Measurements from ENCODE around the gene NMNAT2.
"Not testable (repeated sequence)": the region's sequence is repeated elsewhere in the genome, so short reads cannot be mapped to it uniquely, and the experiment has no call there.

Gene NMNAT2

GRCh38 chr1:183289051-183289496 lies 129.1 kb downstream of the NMNAT2 start:
- DNase-seq (ENCODE audit: low read depth in 3 of 3, low spot score in 1 of 3) = no peak

GRCh38 chr1:183288583-183288982 lies 129.6 kb downstream of the NMNAT2 start:
- DNase-seq (ENCODE audit: low read depth in 3 of 3, low spot score in 1 of 3) = no peak

DNA sequence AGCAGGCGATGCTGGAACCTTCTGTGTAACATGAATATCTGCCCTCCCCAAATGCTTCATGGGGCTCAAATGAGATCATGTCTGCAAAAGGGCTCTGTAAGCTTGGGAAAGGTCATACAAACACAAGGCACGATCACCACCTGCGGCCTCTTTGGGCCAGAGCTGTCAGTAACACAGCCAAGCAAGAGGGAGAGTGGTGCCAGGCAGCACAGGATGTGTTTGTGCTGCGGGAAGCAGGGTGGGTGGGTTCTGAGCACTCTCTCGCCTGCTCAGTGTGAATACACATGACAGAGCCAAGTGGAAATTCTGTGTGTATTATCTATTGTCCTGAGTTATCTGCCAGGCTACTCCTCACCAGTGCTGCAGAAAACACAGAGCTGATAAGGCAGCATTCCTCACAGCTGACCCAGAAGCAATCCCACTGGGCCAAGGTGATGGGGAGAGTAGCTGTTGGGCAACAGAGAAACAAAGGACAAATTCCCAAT lies 130.9 kb downstream of the NMNAT2 start:
- DNase-seq (ENCODE audit: low read depth in 3 of 3, low spot score in 1 of 3) = no peak

GRCh38 chr1:183285746-183286145 lies 132.4 kb downstream of the NMNAT2 start:
- no peak for DNase-seq (ENCODE audit: low read depth in 3 of 3, low spot score in 1 of 3)

DNA sequence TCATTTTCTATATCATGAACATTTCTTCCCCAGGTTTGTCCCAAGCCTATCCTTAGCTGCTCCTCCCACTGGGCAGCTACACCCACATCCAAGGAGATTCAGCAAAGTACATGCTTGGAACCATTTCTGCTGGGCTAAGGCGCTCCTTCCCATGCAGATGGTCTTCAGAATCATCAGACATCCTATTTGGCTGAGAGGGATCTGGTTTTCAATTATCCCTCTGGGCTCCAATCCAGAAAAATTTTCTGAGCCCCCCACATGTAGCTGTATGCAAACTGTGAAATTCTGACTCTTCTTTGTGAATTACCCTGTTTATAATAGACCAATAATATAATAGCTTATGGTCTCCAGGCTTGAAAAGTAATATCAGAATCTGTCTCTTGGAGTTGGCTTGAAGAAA lies 132.9 kb downstream of the NMNAT2 start:
- no peak for DNase-seq (ENCODE audit: low read depth in 3 of 3, low spot score in 1 of 3)

DNA sequence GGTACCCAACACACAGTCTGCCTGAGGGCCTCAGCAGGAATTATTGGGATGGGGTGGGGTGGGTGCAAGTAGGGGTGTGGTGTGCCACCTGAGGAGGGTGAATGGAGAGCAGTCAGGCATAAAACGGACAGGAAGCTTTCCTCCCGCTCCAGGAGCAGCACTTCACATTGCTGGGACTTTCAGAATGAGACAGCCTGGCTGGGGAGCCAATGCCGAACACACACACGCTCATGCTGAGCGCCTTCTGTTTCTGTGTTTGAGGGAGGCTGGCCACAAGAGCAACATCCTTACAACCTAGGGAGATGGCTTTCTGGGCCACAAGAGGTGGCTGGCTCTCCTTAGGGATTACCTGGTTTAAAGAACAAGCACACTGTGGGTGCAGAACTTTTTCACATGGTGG lies 134.1 kb downstream of the NMNAT2 start:
- no peak for DNase-seq (ENCODE audit: low read depth in 3 of 3, low spot score in 1 of 3)

DNA sequence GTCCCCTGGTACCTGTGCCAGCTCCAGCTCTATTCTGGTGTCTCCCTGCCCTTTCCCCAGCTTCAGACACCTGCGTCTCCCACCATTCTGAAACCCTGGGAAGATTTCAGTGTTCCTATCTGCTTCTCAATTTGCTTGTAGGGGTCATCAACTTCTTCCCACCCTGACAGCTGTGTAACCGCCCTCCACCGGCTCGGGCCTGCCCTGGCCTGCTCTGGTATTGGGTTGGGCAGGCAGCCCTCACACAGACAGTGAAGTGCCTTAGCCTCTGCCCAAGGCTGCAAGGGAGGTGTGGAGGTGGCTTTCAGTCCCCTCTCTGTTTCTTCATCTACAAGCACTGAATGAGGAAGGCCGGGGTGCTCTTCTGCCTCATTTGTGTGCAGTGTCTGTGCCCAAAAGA lies 134.9 kb downstream of the NMNAT2 start:
- no peak for DNase-seq (ENCODE audit: low read depth in 3 of 3, low spot score in 1 of 3)

- no peak for DNase-seq (ENCODE audit: low read depth in 3 of 3, low spot score in 1 of 3)
Observed at GRCh38 chr1:183282101-183282855, 135.9 kb downstream of the NMNAT2 start.

- DNase-seq (ENCODE audit: low read depth in 3 of 3, low spot score in 1 of 3) = peak in 2 of 3 donors; percentile 41 to 60
Observed at GRCh38 chr1:183281553-183282091, 136.6 kb downstream of the NMNAT2 start.

DNA sequence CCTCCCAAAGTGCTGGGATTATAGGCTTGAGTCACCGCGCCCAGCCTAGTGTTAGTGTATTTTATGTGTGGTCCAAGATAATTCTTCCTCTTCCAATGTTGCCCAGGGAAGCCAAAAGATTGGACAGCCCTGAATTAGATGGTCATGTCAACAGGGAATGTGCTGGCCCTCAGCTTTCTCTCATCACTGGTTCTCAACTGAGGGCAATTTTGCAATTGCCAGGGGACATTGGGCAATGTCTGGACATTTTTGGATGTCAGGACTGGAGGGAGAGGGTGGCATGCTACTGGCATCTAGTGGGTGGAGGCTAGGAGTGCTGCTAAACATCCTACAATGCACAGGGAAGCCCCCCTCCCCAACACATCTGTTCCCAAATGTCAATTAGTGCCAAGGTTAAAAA lies 137.1 kb downstream of the NMNAT2 start:
- no peak for DNase-seq (ENCODE audit: low read depth in 3 of 3, low spot score in 1 of 3)

- DNase-seq (ENCODE audit: low read depth in 3 of 3, low spot score in 1 of 3) = no peak
Observed at GRCh38 chr1:183279835-183280234, 138.3 kb downstream of the NMNAT2 start.

DNA sequence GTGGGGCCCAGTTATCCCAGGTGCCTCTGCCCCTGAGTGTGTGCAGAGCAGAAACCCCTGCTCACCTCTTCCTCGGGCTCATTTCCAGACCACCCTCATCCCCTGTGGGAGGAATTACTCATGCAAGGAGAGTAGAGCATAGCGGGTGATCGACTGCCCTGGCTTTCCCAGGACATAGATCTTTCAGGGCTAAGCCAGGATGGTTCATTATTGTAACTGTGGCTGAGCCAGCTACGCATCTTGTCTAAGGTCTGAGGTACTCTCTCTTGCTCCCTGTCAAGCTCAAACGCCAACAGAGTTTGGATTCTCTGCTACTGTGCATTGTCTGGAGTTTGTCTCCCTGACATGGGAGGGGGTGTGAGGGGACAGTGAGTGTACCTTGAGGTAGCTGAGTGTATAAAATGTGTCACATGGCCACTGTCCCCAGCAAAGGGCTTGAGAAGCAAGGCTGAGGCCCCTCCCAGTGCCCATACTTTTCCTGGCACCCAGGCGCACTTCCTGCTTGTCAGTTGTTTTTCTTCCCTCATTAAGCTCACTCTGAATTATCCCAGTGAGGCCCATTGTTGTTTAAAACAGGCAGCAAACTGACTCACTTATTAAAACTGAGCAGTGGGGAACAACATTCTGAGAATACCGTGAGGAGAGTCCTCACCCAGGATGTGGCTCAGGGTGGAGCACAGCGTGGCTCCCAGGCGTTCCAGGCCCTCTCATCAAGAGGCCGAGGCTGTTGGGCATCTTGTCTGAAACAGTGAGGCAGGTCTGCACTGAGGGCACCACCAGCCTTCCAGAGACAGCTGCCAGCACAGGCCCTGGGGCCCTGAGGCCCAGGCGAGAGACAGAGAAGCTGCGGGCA lies 139.2 kb downstream of the NMNAT2 start:
- no peak for DNase-seq (ENCODE audit: low read depth in 3 of 3, low spot score in 1 of 3)

GRCh38 chr1:183277821-183278738 lies 140.1 kb downstream of the NMNAT2 start:
- no peak for DNase-seq (ENCODE audit: low read depth in 3 of 3, low spot score in 1 of 3)

DNA sequence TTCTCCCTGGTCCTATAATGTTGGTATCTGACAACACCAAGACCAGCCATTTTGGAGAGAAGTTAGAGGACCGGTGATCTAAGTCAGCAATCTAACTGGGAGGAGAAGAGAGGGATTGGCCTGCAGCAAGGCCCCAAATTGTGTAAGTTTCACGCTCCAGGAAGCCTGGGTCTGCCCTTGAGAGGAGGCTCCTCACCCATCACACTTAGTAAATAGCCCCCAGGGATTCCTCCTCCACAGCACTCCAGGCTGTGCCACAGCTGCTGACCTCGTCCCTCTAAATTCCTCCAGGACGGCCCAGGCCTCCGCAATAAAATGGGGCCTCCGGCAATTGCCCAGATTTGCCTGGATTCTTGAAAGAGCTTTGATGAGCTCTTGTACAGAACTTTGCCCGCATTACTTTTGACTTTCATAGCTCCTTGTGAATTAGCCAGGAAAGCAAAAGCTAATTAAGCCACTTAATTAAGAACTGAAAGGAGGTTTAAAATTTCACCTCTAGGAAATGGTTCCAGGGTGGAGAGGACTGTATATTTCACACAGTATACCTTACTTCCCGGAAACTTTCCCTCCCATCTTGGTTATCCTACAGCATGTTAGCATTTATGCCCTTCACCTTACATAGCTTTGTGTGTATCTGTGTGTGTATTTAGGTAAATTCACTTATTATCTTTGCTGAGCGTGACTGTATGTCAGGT lies 141.6 kb downstream of the NMNAT2 start:
- no peak for DNase-seq (ENCODE audit: low read depth in 3 of 3, low spot score in 1 of 3)

- no peak for DNase-seq (ENCODE audit: low read depth in 3 of 3, low spot score in 1 of 3)
Observed at GRCh38 chr1:183275322-183275721, 142.9 kb downstream of the NMNAT2 start.

DNA sequence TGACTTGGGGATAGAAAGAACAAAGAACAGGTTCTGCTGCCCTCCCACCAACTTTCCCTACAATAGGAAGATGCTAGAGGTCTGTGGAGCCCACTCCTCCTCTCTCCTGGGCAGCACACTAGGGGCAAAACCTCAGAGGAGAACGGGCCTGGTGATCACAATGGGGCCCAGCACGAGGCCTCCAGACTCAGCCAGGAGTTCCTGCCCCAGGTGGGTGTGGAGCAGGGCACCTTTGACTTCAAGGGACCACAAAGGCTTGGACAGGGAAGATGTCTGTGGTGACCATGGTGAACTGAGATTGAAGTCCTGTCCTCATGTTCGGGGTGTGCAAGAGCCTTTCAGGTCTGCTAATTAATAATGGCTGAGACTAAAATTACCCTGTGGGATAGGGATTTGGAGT lies 143.3 kb downstream of the NMNAT2 start:
- DNase-seq (ENCODE audit: low read depth in 3 of 3, low spot score in 1 of 3) = no peak

DNA sequence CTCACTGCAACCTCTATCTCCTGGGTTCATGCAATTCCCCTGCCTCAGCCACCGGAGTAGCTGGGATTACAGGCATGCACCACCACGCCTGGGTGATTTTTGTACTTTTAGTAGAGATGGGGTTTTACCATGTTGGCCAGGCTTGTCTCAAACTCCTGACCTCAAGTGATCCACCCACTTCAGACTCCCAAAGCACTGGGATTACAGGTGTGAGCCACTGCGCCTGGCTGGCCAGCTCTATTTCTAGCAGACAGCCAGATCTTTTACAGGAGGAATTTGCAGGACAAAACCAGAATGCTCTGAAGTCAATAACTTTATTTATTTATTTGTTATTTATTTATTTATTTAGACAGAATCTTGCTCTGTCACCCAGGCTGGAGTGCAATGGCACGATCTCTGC lies 144.2 kb downstream of the NMNAT2 start:
- DNase-seq (ENCODE audit: low read depth in 3 of 3, low spot score in 1 of 3) = not testable (repeated sequence)

DNA sequence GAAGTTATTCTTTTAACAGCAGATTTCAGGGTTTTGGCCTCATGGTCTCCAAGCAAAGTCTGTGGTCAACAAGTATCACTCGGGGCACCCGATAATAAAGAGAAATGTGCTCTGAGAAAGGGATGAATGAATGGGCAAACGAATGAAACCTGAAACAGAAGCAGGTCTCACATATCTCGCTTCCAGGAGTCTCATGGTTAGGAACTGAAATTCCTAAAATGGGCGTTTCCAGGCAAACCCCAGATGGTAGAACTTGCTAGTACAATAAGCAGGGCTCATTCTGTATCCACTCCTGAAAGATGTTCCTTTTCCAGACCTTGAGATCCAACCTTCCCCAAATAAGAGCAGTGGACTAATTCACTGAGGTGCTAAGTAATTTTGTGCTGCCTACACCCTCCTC lies 144.9 kb downstream of the NMNAT2 start:
- DNase-seq (ENCODE audit: low read depth in 3 of 3, low spot score in 1 of 3) = no peak

- DNase-seq (ENCODE audit: low read depth in 3 of 3, low spot score in 1 of 3) = no peak
Observed at GRCh38 chr1:183272390-183272848, 145.8 kb downstream of the NMNAT2 start.

DNA sequence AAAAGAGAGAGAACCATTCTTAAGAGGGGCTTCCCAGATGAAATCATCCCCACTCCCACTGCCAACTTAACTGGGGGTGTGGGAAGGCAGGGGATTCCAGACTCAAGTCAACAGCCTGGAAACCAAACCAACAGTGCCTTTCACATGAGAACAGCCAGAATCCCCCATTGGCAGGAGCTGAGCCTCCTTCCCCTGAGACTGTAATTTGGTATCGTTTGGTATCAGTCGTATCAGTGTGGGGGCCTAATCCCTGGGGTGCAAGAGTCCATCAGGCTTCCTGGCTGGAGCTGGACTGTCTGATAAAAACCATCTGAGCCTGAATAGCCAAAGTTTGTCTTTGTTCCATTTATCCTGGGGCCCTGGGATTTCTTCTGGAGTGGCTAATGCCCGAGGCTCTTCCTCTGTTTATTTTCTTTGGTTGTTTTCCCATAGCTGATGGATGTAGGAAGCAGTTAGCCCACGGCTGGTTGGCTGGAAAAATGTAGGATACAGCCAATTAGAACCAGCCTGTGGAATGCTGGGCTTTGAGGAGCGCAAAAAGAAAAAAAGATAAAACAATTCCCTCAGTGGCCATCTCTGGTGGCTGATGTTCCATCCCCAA lies 147.5 kb downstream of the NMNAT2 start:
- no peak for DNase-seq (ENCODE audit: low read depth in 3 of 3, low spot score in 1 of 3)

All from stimulated activated CD4-positive, alpha-beta T cell treated with anti-CD3 and anti-CD28 coated beads, TNF-alpha, amount 100 ng/mL, for 1 hour (primary cell).